Measurements from ENCODE around the gene TMEM255B. TPM values are rescaled to one million over a fixed set of nuclear protein-coding genes. Genes with fewer than 3 reads are reported as not detected.

The TMEM255B gene
- total and polyA plus RNA-seq, 4 donors, result 6.0 to 19.6 (median 14.8) TPM

- Histone ChIP-seq H3K4me3 (no peak overlapping the region), H3K36me3 (ENCODE audit: control insufficient read depth in 4 of 4, insufficient read depth in 4 of 4, low read length in 4 of 4) (no peaks in the 10 kb centered on the region), H3K27me3 (ENCODE audit: control insufficient read depth in 3 of 3, insufficient read depth in 3 of 3, low read length in 2 of 3) (peaks cover 0 to 4% (median 3%) of the 10 kb centered on the region in 3 donors), H3K9me3 (ENCODE audit: control insufficient read depth in 4 of 4, insufficient read depth in 3 of 4, low read length in 3 of 4) (peaks cover 0 to 5% (median 4%) of the 10 kb centered on the region in 4 donors), H3K4me1 (ENCODE audit: control insufficient read depth in 5 of 5, insufficient read depth in 5 of 5, low read length in 5 of 5) (peaks cover 0 to 8% (median 0%) of the 10 kb centered on the region in 5 donors), H3K9ac (ENCODE audit: insufficient read depth in 1 of 2, low read length in 2 of 2) (no peak overlapping the region), H3K27ac (ENCODE audit: low read depth in 1 of 2, low read length in 1 of 2) (no peak overlapping the region)
- peak in 1 of 3 donors; percentile 1 for DNase-seq
- 76 to 84% methylated on average over 35 of the region's 35 CpGs for whole genome bisulfite sequencing, 2 donors
- no peak for ATAC-seq (ENCODE audit: insufficient read depth, low FRiP score)
- TF ChIP-seq, protein P1, sequence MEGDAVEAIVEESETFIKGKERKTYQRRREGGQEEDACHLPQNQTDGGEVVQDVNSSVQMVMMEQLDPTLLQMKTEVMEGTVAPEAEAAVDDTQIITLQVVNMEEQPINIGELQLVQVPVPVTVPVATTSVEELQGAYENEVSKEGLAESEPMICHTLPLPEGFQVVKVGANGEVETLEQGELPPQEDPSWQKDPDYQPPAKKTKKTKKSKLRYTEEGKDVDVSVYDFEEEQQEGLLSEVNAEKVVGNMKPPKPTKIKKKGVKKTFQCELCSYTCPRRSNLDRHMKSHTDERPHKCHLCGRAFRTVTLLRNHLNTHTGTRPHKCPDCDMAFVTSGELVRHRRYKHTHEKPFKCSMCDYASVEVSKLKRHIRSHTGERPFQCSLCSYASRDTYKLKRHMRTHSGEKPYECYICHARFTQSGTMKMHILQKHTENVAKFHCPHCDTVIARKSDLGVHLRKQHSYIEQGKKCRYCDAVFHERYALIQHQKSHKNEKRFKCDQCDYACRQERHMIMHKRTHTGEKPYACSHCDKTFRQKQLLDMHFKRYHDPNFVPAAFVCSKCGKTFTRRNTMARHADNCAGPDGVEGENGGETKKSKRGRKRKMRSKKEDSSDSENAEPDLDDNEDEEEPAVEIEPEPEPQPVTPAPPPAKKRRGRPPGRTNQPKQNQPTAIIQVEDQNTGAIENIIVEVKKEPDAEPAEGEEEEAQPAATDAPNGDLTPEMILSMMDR (IDR thresholded peaks at IDR 0.05; ENCODE audit: control extremely low read depth, extremely low read depth), result no peak
Observed at GRCh38 chr13:113776231-113777125, 17.5 kb downstream of the TMEM255B start.

DNA sequence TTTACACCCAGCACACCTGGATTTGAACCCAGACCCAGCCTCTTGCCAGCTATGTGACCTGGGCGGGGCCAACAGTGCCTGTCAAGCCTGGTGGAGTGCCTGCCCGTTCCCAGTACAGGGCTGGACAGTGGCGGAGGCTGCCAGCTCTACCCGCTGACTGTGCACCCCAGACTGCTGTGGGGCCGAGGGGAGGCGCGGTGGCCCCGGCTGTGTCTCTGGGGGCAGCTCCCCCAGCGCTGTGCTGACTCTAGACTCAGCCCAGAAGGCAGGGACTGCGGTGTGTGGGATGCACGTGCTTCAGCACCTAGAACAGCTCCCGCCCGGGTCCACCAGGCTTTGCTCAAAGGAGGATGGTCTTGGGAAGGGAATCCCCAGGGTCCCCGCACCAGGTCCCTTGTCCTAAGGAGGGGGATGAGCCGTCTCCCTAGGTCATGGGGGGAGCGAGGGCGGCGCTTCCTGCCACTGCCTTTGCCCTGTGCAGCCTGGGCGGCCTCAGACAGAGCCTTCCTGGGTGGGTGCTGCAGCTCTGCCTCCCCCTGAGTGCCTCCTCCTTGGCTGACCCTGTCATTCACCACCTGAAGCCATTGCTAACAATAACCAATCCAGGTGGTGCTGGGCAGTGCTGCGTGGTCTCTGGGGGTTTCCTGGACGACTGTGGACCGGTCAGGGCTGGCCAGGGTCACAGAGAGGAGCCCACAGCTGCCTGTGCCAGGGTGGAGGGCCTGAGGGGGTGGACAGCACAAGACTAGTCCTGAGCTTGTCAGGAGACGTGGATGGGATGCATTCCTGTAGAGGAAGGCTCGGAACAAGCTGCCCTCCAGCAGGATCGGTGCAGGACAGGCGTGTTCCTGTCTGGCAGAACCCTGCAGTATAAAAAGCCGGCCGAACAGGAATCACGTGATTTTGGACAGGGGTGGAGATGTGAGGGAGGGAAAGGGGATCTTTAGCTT is 18.6 kb downstream of the TMEM255B start:
- Histone ChIP-seq H3K9ac (ENCODE audit: insufficient read depth in 1 of 2, low read length in 2 of 2) (no peak overlapping the region), H3K27me3 (ENCODE audit: control insufficient read depth in 3 of 3, insufficient read depth in 3 of 3, low read length in 2 of 3) (peaks cover 0 to 4% (median 3%) of the 10 kb centered on the region in 3 donors), H3K4me1 (ENCODE audit: control insufficient read depth in 5 of 5, insufficient read depth in 5 of 5, low read length in 5 of 5) (peaks cover 0 to 8% (median 0%) of the 10 kb centered on the region in 5 donors), H3K36me3 (ENCODE audit: control insufficient read depth in 4 of 4, insufficient read depth in 4 of 4, low read length in 4 of 4) (no peaks in the 10 kb centered on the region), H3K27ac (ENCODE audit: low read depth in 1 of 2, low read length in 1 of 2) (no peak overlapping the region), H3K4me3 (no peak overlapping the region), H3K9me3 (ENCODE audit: control insufficient read depth in 4 of 4, insufficient read depth in 3 of 4, low read length in 3 of 4) (peaks cover 0 to 5% (median 2%) of the 10 kb centered on the region in 4 donors)
- DNase-seq, result peak; percentile 26 to 64 (median 58)
- TF ChIP-seq, protein P1 (IDR thresholded peaks at IDR 0.05; ENCODE audit: control extremely low read depth, extremely low read depth), result no peak
- ATAC-seq (ENCODE audit: insufficient read depth, low FRiP score), result no peak
- 47 to 49% methylated on average over 29 of the region's 29 CpGs for WGBS, 2 donors

DNA sequence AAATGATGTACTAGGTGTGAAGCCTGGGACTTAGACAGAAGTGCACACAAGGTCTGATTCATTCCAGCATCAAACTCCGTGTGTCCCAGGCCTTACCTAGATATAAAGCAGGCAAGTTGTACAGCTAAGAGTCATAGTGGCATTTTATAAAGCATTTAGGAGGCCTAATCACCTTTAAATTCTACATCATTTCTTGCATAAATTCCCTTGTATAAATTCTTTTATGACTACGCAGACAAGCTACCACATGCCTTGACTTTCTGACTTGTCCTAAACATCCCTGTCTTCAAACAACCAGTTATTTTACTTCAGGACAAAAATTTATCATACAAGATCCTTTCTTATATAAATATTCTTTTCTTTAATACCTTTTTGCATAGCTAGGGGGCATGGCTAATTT is 22.5 kb downstream of the TMEM255B start:
- peaks cover 0 to 3% (median 0%) of the 10 kb centered on the region in 5 donors for H3K4me1 ChIP-seq (ENCODE audit: control insufficient read depth in 5 of 5, insufficient read depth in 5 of 5, low read length in 5 of 5)
- H3K4me3 ChIP-seq, result no peak overlapping the region
- TF ChIP-seq, protein P1 (IDR thresholded peaks at IDR 0.05; ENCODE audit: control extremely low read depth, extremely low read depth), result no peak
- 90 to 91% methylated on average over 2 of the region's 2 CpGs for WGBS, 2 donors
- H3K27ac ChIP-seq (ENCODE audit: low read depth in 1 of 2, low read length in 1 of 2), result no peak overlapping the region
- ATAC-seq (ENCODE audit: insufficient read depth, low FRiP score), result no peak
- no peak for DNase-seq
- H3K36me3 ChIP-seq (ENCODE audit: control insufficient read depth in 4 of 4, insufficient read depth in 4 of 4, low read length in 4 of 4), result peaks cover 0 to 2% (median 0%) of the 10 kb centered on the region in 4 donors
- peaks cover 0 to 10% (median 1%) of the 10 kb centered on the region in 4 donors for H3K9me3 ChIP-seq (ENCODE audit: control insufficient read depth in 4 of 4, insufficient read depth in 3 of 4, low read length in 3 of 4)
- no peak overlapping the region for H3K9ac ChIP-seq (ENCODE audit: insufficient read depth in 1 of 2, low read length in 2 of 2)
- H3K27me3 ChIP-seq (ENCODE audit: control insufficient read depth in 3 of 3, insufficient read depth in 3 of 3, low read length in 2 of 3), result peaks cover 0 to 2% (median 0%) of the 10 kb centered on the region in 3 donors
